ENCODE data around the gene P2RX5.
"Not testable (repeated sequence)": the region's sequence is repeated elsewhere in the genome, so short reads cannot be mapped to it uniquely, and the experiment has no call there.

P2RX5 gene

DNA sequence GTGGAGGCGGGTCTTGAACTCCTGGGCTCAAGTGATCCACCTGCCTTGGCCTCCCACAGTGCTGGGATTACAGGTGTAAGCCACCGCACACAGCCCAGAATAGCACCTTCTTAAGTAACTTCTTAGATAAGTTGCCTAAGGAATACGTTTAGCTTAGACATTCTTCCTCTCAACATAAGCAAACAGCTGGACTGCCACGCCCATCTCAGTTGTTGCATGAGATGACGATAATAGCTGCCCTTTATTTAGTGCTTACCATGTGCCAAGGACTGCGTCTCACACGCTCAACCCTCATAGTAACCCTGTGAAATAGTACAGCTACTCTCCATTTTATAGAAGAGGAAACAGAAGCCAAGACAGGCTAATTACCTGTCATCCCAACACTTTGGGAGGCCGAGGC, 39.6 kb upstream of the P2RX5 start:
- H3K4me3 ChIP-seq = no peak overlapping the region
- DNase-seq (ENCODE audit: low spot score) = no peak
- TF ChIP-seq, protein P1, sequence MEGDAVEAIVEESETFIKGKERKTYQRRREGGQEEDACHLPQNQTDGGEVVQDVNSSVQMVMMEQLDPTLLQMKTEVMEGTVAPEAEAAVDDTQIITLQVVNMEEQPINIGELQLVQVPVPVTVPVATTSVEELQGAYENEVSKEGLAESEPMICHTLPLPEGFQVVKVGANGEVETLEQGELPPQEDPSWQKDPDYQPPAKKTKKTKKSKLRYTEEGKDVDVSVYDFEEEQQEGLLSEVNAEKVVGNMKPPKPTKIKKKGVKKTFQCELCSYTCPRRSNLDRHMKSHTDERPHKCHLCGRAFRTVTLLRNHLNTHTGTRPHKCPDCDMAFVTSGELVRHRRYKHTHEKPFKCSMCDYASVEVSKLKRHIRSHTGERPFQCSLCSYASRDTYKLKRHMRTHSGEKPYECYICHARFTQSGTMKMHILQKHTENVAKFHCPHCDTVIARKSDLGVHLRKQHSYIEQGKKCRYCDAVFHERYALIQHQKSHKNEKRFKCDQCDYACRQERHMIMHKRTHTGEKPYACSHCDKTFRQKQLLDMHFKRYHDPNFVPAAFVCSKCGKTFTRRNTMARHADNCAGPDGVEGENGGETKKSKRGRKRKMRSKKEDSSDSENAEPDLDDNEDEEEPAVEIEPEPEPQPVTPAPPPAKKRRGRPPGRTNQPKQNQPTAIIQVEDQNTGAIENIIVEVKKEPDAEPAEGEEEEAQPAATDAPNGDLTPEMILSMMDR (IDR thresholded peaks at IDR 0.05) = no peak
- H3K27ac ChIP-seq = no peak overlapping the region

DNA sequence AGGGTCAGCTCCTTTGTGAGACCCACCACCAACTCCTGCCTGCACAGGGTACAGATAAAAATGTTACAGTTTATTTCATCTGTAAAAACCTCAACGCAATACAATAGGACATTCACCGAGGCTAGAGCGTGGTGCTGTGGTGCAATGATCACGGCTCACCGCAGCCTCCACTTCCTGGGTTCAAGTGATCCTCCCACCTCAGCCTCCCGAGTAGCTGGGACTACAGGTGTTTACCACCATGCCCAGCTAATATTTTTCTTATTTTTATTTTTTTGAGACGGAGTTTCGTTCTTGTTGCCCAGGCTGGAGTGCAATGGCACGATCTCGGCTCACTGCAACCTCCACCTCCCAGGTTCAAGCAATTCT, 38.9 kb upstream of the P2RX5 start:
- H3K27ac ChIP-seq; H3K4me3 ChIP-seq; DNase-seq (ENCODE audit: low spot score): not testable (repeated sequence)

DNA sequence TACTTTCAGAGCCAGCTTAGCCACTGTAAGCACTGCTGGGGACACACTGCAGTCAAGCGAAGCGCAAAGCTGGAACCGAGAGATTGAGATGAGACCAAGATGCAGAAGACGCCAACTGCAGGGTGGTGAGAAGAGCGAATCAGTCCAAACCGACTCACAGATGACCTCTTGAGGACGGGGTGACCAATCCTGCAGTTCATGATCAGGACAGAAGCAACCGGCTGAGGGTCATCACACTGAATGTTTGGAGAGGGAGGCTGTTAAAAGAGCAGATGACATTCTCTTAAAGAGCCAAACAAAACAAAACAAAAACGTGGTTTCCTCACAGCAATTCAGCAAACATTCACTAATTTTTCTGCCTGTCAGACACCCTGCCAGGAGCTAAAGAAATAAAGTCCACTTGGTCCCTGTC, 36.3 kb upstream of the P2RX5 start:
- no peak overlapping the region for H3K27ac ChIP-seq
- TF ChIP-seq, protein P1 (IDR thresholded peaks at IDR 0.05) = no peak
- no peak overlapping the region for H3K4me3 ChIP-seq
- no peak for DNase-seq (ENCODE audit: low spot score)

DNA sequence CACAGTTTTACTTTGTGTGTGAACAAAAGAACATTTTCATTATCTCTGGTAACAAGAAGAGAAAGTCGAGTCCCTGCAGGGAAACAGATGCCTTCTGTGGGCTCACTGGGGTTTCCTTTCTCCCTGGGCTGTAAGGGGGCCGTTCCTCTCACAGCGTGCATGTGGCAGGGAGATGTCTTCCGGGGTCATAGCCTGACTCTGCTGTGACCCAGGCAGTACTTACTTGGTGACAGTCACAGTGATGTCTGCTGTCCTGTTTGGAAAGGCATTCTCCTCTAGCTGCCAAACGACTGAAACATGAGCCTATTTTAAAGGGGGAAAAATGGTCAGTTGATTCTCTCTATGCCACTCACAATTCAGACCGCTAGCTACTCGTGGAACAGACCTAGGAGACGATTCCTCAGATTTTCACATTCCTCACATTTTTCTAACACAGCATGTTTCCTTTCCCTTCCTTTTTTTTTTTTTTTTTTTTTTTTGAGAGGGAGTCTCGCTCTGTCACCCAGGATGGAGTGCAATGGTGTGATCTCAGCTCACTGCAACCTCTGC, 35.0 kb upstream of the P2RX5 start:
- TF ChIP-seq, protein P1 (IDR thresholded peaks at IDR 0.05) = no peak
- no peak for DNase-seq (ENCODE audit: low spot score)
- no peak overlapping the region for H3K4me3 ChIP-seq
- H3K27ac ChIP-seq = no peak overlapping the region

DNA sequence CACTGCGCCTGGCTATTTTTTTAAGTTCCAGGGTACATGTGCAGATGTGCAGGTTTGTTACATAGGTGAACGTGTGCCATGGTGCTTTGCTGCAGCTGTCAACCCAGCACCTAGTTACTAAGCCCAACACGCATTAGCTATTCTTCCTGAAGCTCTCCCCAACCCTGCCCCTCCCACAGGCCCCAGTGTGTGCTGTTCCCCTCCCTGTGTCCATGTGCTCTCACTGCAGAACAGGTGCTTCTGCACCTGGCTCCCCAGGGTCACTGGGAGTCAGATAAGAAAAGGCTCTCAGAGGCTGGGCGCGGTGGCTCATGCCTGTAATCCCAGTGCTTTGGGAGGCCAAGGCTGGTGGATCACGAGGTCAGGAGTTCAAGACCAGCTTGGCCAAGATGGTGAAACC, 33.9 kb upstream of the P2RX5 start:
- no peak for DNase-seq (ENCODE audit: low spot score)

DNA sequence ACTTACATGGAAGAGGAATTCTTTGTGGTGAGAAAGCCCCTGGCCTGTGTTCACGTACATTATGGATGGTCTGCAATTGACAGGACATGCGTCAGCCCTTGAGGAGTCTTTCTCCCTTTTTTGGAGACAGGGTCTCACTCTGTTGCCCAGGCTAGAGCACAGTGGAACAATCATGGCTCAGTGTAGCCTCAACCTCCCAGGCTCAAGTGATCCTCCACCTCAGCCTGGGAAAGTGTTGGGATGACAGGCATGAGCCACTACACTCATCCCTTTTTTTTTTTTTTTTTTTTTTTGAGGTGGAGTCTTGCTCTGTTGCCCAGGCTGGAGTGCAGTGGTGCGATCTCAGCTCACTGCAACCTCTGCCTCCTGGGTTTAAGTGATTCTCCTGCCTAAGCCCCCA, 32.1 kb upstream of the P2RX5 start:
- not testable (repeated sequence) for DNase-seq (ENCODE audit: low spot score); H3K4me3 ChIP-seq; H3K27ac ChIP-seq

More for the DNA sequence above, 33.9 kb upstream of the P2RX5 start:
- H3K27ac ChIP-seq = no peak overlapping the region
- no peak overlapping the region for H3K4me3 ChIP-seq
- TF ChIP-seq, protein P1 (IDR thresholded peaks at IDR 0.05) = no peak

DNA sequence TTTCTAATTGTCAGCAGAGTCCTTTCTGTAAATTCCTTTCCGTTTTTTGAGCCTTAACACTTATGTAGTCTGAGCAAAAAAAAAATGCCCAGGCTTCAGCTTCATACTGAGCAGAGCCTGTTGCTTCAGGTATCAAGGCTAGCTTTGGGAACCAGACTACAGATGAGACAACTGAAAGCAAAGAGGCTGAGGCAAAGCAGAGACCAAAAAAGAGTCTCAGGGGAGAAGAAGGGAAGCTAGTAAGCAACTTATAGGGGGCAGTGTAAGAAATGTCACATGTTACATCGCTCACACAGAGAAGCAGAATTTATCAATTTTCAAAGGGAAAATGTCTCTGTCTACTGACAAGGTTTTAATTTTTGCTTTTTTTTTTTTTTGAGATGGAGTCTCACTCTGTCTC, 31.1 kb upstream of the P2RX5 start:
- TF ChIP-seq, protein P1 (IDR thresholded peaks at IDR 0.05) = no peak
- H3K4me3 ChIP-seq = no peak overlapping the region
- no peak overlapping the region for H3K27ac ChIP-seq
- DNase-seq (ENCODE audit: low spot score) = no peak

DNA sequence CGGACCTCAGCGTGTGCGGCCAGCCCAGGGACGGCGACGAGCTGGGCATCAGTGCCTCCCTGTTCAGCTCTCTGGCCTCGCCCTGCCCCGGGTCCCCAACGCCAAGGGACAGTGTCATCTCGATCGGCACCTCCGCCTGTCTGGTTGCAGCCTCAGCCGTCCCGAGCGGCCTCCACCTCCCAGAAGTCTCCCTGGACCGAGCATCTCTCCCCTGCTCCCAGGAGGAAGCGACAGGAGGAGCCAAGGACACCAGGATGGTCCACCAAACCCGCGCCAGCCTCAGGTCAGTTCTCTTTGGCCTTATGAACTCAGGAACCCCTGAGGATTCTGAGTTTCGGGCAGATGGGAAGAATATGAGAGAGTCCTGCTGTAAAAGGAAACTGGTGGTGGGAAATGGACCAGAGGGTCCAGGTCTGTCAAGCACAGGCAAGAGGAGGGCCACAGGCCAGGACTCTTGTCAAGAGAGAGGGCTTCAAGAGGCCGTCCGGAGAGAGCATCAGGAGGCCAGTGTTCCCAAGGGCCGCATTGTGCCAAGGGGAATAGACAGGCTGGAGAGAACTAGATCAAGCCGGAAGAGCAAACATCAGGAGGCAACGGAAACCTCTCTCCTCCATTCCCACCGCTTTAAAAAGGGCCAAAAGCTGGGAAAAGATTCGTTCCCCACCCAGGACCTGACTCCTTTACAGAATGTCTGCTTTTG, 28.6 kb upstream of the P2RX5 start:
- TF ChIP-seq, protein P1 (IDR thresholded peaks at IDR 0.05) = no peak
- Histone ChIP-seq H3K4me3 (peak overlapping the region; percentile 82), H3K27ac (no peak overlapping the region)
- no peak for DNase-seq (ENCODE audit: low spot score)

All from coronary artery (tissue), 2 donors.